Hematopoietic multipotent progenitor cell treated with erythropoietin and hydrocortisone succinate and interleukin-3 and kit ligand, for 15 days (in vitro differentiated cells): ENCODE data around the gene ROBO1.

Source experiments
- DNase-seq: peaks from one replicate; pipeline ENCODE4 v3.0.0-alpha.2; 2015; ENCODE audit warnings: low spot score

The ROBO1 gene

GRCh38 chr3:79670178-79670577, 97.6 kb downstream of the ROBO1 start:
- no peak for DNase-seq

DNA sequence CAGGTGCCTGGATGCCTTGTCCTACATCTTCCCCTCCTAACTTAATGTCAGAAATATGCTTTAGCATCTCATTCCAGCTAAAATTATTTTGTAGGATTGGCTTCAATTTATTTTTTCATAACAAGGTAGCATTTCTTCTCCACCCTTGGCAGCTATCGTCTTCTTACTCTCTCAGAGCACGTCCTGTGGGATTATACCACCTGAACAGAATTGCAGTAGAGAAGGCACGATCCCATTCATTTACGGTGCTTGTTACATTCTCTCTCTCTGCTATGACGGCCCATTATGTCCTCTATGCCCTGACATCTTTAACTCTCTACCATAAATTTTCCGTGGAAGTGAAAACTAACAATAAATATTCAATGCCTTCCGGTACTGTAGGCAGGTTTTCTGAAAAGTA, 103.3 kb downstream of the ROBO1 start:
- no peak for DNase-seq

- no peak for DNase-seq
These were observed 105.9 kb downstream of the ROBO1 start for GRCh38 chr3:79661896-79662295.

DNA sequence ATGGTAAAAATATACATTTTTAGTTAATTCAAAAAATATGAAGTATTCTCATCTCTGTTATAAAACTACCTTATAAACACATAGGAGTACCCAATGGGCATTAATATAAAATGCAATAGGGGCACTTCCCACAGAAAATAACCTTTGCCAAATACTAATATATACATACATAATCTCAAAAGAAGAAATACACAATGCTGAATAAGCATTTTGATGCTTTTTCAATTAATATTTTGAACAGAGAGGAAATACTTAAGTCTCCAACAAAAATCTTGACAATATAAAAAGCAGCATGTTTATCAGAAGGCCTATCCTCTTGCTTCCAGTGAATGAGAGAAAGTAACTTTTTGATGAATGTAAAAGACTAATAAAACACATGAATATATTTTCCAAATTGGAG, 110.7 kb downstream of the ROBO1 start:
- DNase-seq = no peak

GRCh38 chr3:79654019-79654418, 113.8 kb downstream of the ROBO1 start:
- DNase-seq = no peak

GRCh38 chr3:79653266-79653830, 114.5 kb downstream of the ROBO1 start:
- no peak for DNase-seq

DNA sequence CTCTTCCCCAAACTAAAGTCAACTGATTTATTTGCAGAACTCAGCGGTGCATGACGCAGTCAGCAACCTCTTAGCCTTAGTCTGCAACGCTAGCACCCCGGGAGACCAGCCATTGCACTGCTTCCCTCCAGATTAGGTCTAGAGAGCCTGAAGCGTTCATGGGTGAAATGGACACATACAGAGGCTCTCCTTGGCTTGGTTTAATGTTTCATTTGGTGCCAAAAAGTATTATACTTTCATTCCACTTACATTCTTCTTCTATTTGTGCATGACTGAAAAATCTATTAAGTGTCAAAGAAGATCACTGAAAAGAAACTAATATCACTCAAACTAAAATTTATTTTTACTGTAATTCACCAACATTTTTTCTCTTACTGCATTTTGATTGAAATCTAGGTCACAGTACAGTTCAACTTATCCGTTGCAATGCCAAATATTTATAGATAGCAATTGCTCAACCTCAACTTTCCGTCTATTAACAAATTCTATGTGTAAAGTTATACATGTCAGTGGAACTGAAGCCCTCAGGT, 116.2 kb downstream of the ROBO1 start:
- no peak for DNase-seq

DNA sequence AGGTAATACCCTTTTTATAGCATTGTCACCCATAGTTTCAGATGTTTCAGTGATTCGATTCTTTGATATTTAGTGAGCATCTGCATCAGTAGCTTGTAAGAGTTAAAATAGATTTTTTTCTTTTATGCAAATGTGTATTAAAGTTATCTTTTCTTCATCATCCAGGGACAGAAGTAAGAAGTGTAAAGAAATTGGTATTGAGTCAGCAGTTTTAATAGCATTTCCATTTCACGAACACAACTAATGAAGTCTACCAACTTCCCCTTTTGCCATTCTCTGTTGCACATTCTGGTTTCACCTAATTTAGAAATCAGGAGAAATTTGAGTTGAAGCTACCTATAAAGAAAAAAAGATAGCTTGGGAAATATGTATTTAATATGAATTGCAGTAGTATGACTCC, 127.9 kb downstream of the ROBO1 start:
- DNase-seq = no peak

GRCh38 chr3:79636372-79636771, 131.4 kb downstream of the ROBO1 start:
- no peak for DNase-seq

DNA sequence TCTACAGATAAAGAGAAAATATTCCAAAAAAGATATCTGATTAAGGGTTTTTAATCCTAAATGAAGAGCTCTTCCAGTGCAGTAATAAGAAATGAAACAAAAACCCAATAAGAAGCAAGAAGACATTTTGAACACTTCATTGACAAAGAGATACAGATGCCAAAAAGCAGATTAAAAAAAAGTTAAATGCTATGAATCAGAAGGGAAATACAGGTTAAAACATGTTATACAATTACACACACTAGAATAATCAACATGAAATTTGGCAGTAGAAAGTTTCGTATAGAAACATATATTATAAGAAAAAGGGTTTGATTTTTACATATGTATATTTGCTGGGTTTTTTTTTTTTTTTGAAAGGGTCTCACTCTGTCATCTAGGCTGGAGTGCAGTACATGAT, 135.0 kb downstream of the ROBO1 start:
- DNase-seq = no peak

DNA sequence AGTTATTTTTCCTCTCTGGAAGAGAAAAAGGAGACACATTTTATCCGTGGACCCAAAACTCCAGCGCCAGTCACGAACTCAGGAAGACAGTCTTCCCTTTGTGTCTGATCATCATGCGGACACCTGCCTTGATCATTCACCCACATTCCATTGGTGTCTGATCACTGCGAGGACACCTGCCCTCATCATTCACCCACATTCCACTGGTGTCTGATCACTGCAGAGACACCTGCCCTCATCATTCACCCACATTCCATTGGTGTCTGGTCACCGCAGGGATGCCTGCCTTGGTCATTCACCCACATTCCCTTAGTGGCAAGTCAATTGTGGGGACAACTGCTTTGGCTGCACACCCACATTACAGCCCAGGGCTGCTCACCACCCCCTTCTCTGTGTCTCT, 148.9 kb downstream of the ROBO1 start:
- DNase-seq = no peak

DNA sequence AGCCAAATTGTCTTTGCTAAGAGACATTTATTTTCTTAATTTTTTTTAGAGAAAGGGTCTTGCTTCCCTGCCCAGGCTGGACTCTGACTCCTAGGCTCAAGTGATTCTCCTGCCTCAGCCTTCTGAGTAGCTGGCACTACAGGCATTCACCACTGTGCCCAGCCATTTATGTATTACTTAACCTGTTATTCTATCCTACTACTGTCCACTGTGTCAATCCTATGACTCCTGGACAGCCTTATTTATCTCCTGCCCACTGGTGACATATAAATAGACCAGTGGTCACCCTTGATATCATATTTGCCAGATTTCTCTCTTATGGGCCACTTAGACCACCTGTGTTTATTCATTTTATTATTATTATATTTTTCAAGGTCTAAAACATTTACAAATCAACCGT, 161.4 kb downstream of the ROBO1 start:
- no peak for DNase-seq

DNA sequence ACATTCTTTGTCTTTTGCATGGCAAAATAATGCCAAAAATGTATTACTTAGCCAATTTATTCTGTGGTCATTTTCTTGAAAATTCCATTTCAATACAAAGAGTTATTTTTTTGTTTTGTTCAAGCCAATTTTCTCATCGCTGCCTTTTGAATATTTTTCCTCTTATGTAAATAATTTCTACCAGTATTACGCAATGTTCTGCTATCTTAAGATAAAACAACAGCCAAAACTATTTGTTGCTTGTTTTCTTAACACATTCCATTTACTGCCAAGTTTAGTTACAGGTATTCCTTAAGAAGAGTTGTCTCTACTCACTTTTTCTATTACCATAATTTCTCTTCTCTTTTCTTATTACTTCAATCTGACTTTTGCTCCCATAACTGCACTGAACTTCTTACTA, 163.1 kb downstream of the ROBO1 start:
- no peak for DNase-seq

DNA sequence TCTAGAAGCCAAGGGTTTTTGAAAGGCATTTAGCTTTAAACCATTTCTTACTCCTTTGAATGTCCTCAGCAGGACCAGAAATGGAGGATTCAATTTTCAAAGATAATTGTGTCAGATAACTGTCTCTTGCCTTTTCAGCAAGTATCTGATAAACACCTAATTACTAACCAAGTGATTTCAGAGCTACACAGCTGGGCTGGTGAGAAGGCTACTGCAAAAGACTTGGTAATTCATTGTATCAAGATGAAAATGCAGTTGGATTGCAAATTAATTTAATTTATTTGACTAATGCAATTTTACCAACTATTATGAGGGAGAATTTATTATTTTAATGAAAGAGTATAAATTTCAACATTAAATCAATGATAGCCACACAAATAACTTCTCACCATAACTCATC, 165.4 kb downstream of the ROBO1 start:
- no peak for DNase-seq

GRCh38 chr3:79598594-79598993, 169.2 kb downstream of the ROBO1 start:
- DNase-seq = no peak

- no peak for DNase-seq
These were observed 170.1 kb downstream of the ROBO1 start for GRCh38 chr3:79597709-79598108.

GRCh38 chr3:79587150-79587549, 180.6 kb downstream of the ROBO1 start:
- no peak for DNase-seq

- DNase-seq = no peak
These were observed 181.6 kb downstream of the ROBO1 start for GRCh38 chr3:79586232-79586631.

- no peak for DNase-seq
These were observed 194.9 kb downstream of the ROBO1 start for GRCh38 chr3:79572930-79573329.

DNA sequence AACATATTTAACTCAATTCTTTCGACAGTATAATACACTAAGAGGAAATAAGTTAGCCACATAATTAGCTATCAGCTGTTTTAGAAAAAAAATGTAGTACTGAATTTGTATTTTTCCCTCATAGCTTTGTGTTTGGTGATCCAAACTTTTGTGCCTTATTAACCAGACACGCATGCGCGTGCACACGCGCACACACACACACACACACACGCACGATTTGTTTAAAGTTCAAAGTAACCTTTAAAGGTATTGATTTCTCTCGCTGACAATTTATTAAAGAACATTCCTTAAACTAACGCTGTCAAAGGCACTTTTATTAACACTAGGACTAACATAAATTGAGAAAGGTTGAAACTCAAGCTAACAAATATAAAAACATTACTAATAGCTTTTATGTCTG, 198.9 kb downstream of the ROBO1 start:
- no peak for DNase-seq

- DNase-seq = no peak
These were observed 203.6 kb downstream of the ROBO1 start for GRCh38 chr3:79564192-79564591.

GRCh38 chr3:79560698-79561097, 207.1 kb downstream of the ROBO1 start:
- no peak for DNase-seq

- no peak for DNase-seq
These were observed 208.9 kb downstream of the ROBO1 start for GRCh38 chr3:79558943-79559342.

DNA sequence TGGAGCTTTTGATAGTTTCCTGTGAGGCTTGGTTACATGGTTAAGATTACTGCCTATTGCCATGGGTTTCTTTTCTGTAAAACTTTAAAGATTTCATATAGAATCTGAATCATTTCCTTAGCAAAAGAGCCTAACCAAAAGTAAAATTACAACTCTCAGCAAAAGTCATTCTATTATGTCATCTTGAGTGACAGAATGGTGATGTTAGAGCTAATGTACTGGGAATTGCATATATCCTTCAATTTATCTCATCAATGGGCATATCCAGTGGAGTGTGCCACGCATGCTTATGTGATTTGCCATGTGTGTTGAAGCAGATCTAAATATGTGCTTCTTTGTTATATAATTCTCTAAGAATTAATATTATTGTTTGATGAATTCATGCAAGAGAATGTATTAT, 212.1 kb downstream of the ROBO1 start:
- no peak for DNase-seq

DNA sequence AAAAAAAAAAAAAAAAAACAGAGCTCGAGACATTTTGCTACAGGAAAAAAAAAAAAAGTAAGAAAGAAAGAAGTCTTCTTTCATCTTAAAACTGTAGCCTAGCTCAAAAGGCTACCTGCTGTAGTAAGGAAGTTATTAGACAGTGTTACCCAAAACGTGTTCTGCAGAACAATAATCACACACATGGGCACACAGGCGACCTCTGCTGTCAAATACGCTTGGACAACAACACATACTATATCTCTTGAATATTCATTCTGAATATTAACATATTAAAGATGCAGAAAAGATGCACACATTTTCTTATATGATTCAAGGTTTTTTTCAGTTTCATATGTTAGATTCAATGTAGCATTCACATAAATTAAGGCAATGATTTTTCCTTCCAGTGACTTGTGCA, 215.8 kb downstream of the ROBO1 start:
- no peak for DNase-seq
